Measurements from ENCODE around the gene CIROP. TPM values are rescaled to one million over a fixed set of nuclear protein-coding genes. Genes with fewer than 3 reads are reported as not detected.
A peak's percentile ranks its signal among the peaks of the same experiment; 100 is the strongest.

CIROP gene
- total and polyA plus RNA-seq, 12 donors: not detected

- no peak for TF ChIP-seq CTCF (IDR thresholded peaks at IDR 0.05)
- no peak for TF ChIP-seq POLR2A (IDR thresholded peaks at IDR 0.05)
- intact Hi-C loops (cut with DNase I): no loop called here
- H3K27me3 ChIP-seq: no peaks in the 10 kb centered on the region
- H3K4me3 ChIP-seq: no peak overlapping the region
- H3K9me3 ChIP-seq (replicated peaks in 1 of 3): no peaks in the 10 kb centered on the region
- H3K27ac ChIP-seq: peak overlapping the region in 4 of 5 donors; percentile 18 to 85 (median 77)
- no peak for DNase-seq
- 80 to 91% (median 85%) methylated on average over 2 of the region's 2 CpGs for WGBS, 4 donors
- H3K4me1 ChIP-seq (replicated peaks in 1 of 2): peaks cover 20 to 21% of the 10 kb centered on the region in 2 donors
- peaks cover 0 to 97% of the 10 kb centered on the region in 2 donors for H3K36me3 ChIP-seq (replicated peaks in 1 of 2)
Observed at GRCh38 chr14:23079716-23080115, 25.1 kb downstream of the CIROP start.

DNA sequence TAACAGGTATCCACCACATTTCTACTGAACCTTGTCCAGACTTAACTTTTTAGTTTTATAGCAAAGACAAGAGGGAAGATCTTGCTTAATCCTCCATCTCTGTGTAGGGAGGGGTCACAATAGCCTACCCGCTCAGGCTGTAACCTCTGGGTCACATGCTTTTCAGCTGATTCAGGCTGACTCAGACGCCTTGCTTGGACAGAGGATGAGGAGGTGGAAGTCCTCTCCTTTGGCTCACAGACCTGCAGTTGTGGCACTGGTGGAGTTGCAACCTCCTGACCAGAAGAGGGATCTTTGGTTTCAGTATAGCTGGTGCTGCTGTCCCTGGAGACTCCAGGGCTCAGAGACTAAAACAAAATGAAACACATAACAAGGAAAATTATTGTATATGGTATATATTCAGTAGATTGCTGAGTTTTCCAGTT lies 26.1 kb downstream of the CIROP start:
- peak in 1 of 6 experiments; percentile 12 for TF ChIP-seq CTCF (IDR thresholded peaks at IDR 0.05)
- peak in 1 of 2 donors; percentile 72 for TF ChIP-seq POLR2A (IDR thresholded peaks at IDR 0.05)
- Histone ChIP-seq H3K36me3 (replicated peaks in 1 of 2) (peaks cover 0 to 97% of the 10 kb centered on the region in 2 donors), H3K27me3 (no peaks in the 10 kb centered on the region), H3K27ac (peak overlapping the region in 4 of 5 donors; percentile 18 to 85 (median 80)), H3K9me3 (replicated peaks in 1 of 3) (no peaks in the 10 kb centered on the region), H3K4me3 (peak overlapping the region in 1 of 4 donors; percentile 11), H3K4me1 (replicated peaks in 1 of 2) (peaks cover 20 to 21% of the 10 kb centered on the region in 2 donors)
- DNase-seq: peak; percentile 84 to 96 (median 94)
- WGBS, 4 donors: 0 to 6% (median 3%) methylated on average over 1 to 2 of the region's 2 CpGs
- intact Hi-C loops (cut with DNase I): no loop called here

GRCh38 chr14:23077962-23078361 lies 26.8 kb downstream of the CIROP start:
- Histone ChIP-seq H3K9me3 (replicated peaks in 1 of 3) (no peaks in the 10 kb centered on the region), H3K27ac (peak overlapping the region in 4 of 5 donors; percentile 18 to 85 (median 80)), H3K36me3 (replicated peaks in 1 of 2) (peaks cover 0 to 97% of the 10 kb centered on the region in 2 donors), H3K4me3 (peak overlapping the region in 1 of 4 donors; percentile 11), H3K4me1 (replicated peaks in 1 of 2) (peaks cover 22% of the 10 kb centered on the region in 2 donors), H3K27me3 (no peaks in the 10 kb centered on the region)
- DNase-seq: no peak
- WGBS, 4 donors: 66 to 75% (median 69%) methylated on average over 5 of the region's 5 CpGs
- TF ChIP-seq CTCF (IDR thresholded peaks at IDR 0.05): no peak
- TF ChIP-seq POLR2A (IDR thresholded peaks at IDR 0.05): no peak
- intact Hi-C loops (cut with DNase I): no loop called here

- H3K36me3 ChIP-seq (replicated peaks in 1 of 2): peaks cover 0 to 93% of the 10 kb centered on the region in 2 donors
- no peak for DNase-seq
- intact Hi-C loops (cut with DNase I): no loop called here
- 52 to 59% (median 57%) methylated on average over 5 of the region's 5 CpGs for WGBS, 4 donors
- no peak overlapping the region for H3K4me3 ChIP-seq
- no peaks in the 10 kb centered on the region for H3K27me3 ChIP-seq
- peaks cover 32 to 33% of the 10 kb centered on the region in 2 donors for H3K4me1 ChIP-seq (replicated peaks in 1 of 2)
- peak; percentile 35 to 63 (median 53) for TF ChIP-seq CTCF (IDR thresholded peaks at IDR 0.05)
- TF ChIP-seq POLR2A (IDR thresholded peaks at IDR 0.05): no peak
- no peaks in the 10 kb centered on the region for H3K9me3 ChIP-seq (replicated peaks in 1 of 3)
- peak overlapping the region in 2 of 5 donors; percentile 56 to 85 for H3K27ac ChIP-seq
Observed at GRCh38 chr14:23076785-23077408, 27.9 kb downstream of the CIROP start.
